ENCODE measurements around the gene GARIN5A.

The GARIN5A gene

DNA sequence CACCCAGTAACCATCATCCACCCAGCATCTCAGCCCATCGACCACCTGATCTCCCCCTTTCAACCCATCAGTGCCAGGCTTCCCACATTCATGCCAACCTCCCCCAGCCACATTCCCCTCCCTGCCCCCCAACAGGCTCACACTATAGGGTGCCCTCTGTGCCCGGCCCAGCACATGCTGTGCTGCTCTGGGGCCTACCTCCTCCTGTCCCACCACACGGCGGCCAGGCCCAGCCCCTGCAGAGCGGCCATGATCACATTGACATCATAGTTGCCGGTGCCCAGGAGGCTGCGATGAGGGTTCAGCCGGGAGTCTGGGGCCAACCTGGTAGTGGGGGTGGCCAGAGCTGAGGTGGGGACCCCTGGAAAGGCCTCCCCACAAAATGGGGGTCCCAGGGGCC, 30.7 kb upstream of the GARIN5A start:
- DNase-seq: no peak

GRCh38 chr19:50506700-50507099, 30.1 kb upstream of the GARIN5A start:
- no peak for DNase-seq

DNA sequence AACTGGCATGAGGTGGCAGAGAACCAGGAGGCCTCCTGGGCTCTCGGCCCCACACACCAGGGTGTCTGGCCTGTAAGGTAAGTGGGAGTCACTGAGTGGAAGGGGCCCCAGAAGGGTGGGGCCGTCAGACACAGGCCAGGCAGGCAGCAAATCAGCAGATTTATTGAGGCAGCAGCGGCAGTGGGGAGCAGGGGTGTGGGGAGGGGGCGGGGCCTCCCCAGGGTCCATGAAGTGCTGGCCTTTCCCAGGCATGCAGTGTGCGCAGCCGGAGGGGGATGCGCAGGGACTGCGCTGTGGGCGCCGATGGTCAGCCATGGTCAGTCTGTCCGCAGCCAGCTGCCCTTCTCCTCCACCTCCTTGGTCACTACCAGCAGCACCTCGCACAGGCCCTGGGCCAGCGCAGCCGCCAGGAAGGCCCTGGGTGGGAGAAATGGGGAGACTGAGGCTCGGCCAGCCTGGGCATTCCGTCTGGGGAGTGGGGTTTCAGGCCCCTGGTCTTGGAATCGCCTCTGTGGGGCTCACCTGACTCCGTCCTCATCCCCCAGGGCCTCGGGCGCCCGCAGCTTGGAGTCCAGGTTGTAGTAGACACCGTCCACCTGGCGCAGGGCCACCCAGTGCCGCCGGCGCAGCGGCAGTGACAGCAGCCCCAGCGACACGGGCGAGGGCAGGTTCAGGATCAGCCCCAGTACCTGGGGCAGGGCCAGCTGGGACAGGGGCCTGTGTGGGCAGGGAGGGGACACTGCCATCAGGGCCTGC, 29.4 kb upstream of the GARIN5A start:
- no peak for DNase-seq

GRCh38 chr19:50501568-50502475, 25.2 kb upstream of the GARIN5A start:
- DNase-seq: no peak

- DNase-seq: no peak
Observed at GRCh38 chr19:50501186-50501567, 24.5 kb upstream of the GARIN5A start.

DNA sequence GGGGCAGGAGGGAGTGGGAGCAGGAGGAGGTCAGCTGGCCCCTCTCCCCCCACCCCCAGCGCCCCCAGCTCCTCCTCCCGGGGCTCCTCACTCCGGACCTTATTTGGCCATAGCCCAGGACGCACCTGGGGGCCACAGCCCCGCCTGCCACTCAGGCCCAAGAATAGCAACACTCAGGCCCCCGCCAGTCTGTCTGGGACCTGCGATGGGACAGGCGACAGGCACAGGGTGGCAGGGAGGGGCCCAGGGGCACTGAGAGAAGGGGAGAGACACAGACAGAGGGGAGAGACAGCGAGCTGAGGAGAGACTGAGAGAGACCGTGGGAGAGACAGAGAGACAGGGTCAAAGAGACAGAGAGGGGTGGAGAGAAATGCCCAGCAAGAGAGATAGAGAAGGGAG, 24.1 kb upstream of the GARIN5A start:
- DNase-seq: no peak

DNA sequence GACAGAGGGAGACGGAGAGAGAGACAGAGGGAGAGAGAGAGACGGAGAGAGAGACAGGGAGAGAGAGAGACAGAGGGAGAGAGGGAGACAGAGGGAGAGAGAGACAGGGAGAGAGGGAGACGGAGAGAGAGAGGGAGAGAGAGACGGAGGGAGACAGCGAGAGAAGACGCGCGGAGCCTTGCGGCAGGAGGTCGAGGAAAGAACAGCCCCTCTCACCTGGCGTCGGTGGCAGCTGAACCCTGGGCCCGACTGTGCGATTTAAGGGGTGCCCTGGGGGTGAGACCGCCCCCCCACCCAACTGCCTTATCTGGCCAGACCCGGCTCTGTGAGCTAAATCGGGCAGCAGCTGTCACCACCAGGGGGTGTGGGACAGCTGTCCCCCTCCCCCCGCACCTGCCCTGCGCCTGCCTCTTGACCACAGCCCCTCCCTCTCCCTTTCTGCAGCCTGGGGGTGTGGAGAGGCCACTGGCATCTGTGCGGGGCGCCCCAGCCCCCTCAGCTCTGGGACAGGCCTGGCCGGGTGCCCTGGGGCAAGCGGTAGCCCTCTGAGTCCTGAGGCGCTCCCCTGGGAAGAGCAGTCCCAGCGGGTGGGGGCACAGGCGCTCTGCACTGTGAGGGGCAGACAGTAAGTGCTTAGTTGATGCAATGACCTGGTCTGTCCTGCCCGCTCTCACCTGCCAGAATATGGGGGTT, 23.6 kb upstream of the GARIN5A start:
- DNase-seq: no peak

- no peak for DNase-seq
Observed at GRCh38 chr19:50498219-50499056, 21.8 kb upstream of the GARIN5A start.

DNA sequence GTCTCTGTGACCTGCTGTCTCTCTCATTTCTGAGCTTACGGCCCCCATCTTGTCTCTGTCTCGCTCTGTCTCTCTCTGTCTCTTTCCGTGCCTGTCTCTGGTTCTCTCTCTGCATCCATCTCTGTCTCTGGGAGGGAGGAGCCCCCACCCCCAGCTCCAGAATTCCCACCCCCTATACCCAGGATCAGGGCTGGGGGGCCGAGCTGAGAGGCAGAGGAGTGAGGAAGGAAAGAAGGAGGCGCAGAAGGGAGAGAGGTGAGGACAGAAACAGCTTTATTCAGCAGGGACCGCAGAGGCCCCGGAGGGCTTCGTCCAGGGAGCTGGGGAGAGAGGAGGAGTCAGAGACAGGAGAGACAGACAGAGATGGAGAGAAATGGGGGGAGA, 20.4 kb upstream of the GARIN5A start:
- no peak for DNase-seq

GRCh38 chr19:50496189-50497021, 19.8 kb upstream of the GARIN5A start:
- no peak for DNase-seq

- no peak for DNase-seq
Observed at GRCh38 chr19:50495020-50495531, 18.4 kb upstream of the GARIN5A start.

DNA sequence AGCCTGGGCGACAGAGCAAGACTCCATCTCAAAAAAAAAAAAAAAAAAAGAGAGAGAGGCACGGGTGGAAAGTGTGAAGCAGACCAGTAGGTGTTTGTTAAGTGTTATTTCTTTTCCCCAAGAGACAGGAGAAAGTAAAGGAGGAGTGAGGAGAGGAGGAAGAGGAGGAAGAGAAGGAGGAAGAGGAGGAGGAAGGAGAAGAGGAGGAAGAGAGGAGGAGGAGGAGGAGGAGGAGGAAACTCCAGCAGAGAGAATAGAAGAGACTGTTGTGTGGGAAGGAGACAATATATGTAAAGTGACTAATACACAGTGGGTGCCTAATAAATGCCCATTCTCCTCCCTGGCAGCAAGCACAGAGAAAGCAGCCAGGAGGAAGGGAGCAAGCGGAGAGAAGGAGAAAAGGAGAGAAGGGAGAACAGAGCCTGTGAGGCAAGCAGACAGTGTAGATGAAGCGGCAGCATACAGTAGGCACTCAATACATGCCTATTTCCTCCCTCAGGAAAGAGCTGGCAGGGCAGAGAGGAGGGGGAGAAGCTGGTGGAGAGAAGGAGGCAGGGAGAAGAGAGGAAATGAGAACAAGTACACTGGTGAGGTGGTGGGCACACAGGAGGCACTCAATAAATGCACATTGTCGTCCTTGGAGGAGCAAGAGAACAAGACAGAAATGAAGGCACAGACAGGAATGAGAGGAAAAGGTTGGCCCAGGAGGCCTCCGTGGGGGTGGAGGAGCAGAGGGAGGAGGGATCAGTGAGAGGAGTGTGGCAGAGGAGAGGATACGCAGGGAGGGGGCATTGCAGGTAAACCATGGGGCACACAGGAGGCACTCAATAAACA, 17.8 kb upstream of the GARIN5A start:
- no peak for DNase-seq

DNA sequence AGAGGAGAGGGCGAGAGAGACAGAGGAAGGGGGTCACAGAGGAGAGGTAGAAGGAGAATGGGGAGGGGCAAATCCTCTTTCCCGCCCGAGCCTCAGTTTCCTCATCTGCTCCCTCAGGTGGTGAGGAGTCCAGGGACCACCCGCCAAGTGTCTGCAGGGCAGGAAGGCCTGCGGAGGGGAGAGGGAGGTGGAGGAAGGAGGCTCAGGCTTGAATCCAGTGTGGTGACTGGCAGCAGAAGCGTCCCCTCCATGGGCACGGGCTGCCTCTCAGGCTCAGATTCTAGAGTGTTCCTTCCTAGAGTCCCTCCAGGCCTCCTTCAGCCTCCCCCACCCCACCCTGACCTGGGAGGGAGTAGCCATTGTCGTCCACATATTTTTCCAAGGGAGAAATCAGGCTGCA, 16.5 kb upstream of the GARIN5A start:
- DNase-seq: no peak

GRCh38 chr19:50492303-50493052, 15.8 kb upstream of the GARIN5A start:
- no peak for DNase-seq

DNA sequence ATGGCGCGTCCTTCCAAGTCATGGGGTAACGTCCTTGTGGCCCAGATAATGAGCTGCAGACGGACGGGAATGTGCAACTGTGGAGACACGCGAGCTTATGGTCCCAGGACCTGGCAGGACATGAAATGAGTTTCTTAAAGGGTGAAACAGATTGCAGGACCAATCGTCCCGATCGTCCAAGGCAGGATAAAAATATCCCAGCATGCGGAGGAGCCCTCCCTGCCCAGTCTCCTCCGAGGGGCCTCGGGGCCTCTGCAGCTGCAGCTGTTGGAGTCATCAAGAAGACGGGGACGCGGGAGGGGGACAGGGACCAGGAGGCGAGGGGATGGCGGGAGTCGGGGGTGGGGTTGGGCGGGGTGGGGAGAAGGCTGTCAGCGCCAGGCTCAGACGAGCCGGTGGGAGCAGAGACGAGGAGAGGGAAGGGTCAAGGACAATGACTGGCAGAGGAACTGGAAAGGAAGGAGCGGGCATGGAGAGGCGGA, 14.4 kb upstream of the GARIN5A start:
- no peak for DNase-seq

DNA sequence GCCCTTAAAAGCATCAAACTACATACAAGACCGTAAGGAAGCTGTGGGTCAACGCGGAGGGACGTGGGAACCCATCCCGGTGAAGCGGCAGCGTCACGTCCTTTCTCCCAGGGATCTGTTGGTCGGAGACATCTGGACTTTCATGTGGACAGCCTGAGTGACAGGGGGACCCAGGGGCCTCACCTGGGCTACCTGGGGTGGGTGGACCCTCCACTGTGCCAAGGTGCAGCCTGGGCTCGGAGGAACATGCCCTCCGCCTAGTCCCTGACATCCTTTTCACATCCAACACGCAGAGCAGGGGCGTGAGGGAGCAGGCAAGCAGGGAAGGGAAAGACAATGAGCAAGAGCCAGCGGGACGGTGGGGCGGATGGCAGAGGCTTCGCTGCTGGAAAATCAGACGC, 13.8 kb upstream of the GARIN5A start:
- DNase-seq: no peak

DNA sequence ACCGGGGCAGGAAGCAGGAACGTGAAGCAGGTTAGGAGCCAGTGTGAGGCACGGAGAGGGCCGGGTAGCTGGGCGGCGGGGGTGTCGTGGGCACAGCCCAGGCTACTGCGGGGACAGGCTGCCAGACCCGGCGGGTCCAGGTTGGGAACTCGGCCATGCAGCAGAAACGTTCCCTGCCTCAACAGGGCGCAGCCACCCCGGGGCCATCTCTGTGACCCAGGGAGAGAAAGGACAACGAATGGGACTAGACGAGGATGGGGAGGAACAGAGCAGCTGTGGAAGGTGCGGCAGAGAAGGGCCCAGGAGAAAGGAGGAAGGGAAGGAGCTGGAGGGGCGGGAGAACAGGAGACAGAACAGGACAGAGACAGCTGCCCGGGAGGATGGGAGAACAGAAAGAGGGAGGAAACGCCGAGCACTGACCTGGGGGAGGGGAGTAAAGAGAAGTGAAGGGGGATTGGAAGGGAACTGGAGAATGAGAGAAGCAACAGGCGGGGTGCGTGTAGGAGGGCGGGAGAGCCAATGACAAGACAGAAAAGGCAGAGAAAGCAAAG, 12.9 kb upstream of the GARIN5A start:
- no peak for DNase-seq

GRCh38 chr19:50488389-50489194, 11.9 kb upstream of the GARIN5A start:
- no peak for DNase-seq
